AG09319 (cell line): ENCODE results near the gene CCDC92.

Experiments
- DNase-seq: peaks from one replicate; pipeline ENCODE4 v3.0.0-alpha.2; 2010; ENCODE audit warnings: low read depth; ENCODE audit errors: extremely low read depth
- TF ChIP-seq, protein P1 (sequence below): IDR thresholded peaks from 2 replicates; pipeline ENCODE4 v1.5.1; 2011; ENCODE audit warnings: low read depth, mild to moderate bottlenecking, inconsistent platforms, low read length, moderate library complexity

The CCDC92 gene

DNA sequence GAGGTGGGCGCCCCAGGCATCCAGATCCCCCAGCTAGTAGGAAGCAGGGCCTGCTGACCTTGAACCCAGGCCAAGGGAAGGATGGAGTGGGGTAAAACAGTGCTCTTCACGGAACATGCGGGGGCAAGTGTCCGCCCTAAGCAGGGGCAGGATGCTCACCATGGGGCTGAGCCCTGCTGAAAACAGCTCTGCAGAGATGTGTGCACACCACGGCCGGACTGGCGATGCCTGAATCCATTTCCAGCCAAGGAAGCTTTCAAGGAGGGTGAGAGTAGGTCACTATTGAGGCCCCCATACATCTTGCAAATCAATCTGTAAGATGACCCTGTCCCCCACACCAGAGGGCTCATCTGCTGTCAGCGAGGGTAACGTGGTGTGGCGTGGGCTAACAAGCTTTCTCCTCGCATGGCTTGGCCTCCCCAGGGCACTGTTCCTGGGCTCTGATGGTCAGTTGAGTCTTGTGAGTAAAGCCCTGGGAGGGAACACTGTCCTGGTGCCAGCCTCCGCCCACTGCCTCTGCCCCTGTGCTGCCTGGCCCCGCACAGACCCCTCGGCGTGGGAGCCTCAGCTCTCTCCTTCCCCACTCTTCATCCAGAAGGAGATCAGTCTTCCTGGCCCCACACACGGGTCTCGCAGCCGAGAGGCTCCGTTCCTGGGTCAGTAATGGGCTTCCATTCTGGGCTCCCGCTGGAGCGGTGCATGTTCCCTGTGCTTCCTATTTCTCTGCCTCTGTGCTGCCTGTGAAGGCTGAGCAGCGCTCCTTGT lies 69.1 kb downstream of the CCDC92 start:
- TF ChIP-seq, protein P1, sequence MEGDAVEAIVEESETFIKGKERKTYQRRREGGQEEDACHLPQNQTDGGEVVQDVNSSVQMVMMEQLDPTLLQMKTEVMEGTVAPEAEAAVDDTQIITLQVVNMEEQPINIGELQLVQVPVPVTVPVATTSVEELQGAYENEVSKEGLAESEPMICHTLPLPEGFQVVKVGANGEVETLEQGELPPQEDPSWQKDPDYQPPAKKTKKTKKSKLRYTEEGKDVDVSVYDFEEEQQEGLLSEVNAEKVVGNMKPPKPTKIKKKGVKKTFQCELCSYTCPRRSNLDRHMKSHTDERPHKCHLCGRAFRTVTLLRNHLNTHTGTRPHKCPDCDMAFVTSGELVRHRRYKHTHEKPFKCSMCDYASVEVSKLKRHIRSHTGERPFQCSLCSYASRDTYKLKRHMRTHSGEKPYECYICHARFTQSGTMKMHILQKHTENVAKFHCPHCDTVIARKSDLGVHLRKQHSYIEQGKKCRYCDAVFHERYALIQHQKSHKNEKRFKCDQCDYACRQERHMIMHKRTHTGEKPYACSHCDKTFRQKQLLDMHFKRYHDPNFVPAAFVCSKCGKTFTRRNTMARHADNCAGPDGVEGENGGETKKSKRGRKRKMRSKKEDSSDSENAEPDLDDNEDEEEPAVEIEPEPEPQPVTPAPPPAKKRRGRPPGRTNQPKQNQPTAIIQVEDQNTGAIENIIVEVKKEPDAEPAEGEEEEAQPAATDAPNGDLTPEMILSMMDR, result no peak
- DNase-seq, result no peak

DNA sequence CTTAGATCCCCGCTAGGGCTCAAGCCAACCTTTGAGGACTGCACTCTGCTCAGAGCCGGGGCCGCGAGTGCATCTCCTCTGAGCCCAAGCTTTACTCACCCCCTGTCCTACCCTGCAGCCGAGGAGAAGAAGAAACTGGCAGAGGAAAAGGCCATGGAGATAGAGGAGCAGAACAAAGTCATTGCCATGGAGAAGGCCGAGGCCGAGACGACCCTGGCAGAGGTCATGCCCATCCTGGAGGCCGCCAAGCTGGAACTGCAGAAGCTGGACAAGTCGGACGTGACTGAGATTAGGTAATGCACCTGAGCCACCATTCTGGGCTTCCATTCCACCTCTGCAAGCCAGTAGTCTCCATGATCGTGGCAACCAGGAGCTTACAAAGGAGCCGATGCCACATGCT lies 69.8 kb downstream of the CCDC92 start:
- DNase-seq, result no peak
- TF ChIP-seq, protein P1, result no peak

DNA sequence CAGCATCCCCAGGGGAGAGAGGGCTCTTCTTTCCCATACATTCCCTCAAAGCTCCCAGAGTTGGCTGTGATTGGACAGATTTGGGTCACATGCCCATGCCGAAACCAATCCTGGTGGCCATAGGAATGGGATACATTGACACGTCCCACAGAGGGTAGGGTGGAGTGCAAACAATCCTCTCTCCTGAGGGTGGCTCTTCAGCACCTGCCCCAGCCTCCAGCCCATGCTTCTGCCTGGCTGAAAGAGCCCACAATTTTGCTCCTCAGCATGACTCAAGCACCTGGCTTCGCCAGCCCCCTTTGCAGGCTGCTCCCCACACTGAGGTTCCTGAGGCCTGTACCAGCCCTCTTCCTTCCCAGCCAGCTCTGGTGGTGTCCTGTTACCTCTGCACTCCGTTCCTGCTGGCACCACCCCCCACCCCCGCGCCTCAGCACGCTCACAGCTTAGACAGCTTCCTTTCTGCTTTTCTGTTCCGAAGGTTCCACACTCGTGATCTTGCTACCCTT lies 71.7 kb downstream of the CCDC92 start:
- DNase-seq, result no peak
- TF ChIP-seq, protein P1, result no peak

DNA sequence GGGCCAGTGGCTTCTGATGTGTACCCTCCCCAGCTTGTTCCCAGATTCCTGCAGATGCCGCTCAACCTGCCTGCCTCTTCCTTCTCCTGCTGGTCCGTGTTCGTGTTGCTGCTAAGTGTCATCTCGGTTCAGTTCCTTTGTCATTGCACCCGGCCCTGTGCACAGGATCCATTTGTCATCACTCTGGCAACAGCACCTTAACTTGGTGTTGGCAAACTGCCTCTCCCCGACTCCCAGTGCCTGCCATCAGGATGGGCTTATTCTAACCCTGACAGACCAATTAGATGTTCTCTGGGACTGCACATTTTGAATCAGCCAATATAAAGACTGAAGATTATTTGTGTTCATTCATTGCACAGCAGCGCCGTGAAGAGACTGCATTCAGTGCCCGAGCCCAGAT lies 73.3 kb downstream of the CCDC92 start:
- TF ChIP-seq, protein P1, result no peak
- no peak for DNase-seq

DNA sequence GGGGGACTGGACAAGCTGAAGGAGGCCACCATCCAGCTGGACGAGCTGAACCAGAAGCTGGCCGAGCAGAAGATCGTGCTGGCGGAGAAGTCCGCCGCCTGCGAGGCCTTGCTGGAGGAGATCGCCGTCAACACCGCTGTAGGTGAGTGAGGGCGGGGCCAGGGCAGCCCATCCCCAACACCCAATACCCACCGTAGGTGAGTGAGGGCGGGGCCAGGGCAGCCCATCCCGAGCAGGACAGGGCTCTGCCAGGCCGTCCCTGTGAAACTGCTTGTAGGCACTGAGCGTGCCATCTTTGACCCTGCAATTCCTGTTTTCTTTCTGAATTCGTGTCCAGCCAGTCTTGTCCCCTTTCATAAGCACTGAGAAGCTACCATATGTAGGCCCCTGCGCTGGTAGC lies 74.0 kb downstream of the CCDC92 start:
- TF ChIP-seq, protein P1, result no peak
- no peak for DNase-seq

DNA sequence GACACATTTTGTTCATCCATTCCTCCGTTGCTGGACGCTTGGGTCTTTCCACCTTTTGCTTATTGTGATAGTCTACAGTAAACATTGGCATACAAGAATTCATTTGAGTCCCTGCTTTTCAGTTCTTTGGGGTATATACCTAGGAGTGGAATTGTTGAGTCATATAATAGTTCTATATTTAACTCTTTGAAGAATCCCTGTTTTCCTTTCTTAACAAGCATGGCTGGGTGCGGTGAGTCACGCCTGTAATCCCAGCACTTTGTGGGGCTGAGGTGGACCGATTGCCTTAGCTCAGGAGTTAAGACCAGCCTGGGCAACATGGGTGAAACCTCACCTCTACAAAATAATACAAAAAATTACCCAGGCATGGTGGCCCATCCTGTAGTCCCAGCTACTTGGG lies 75.4 kb downstream of the CCDC92 start:
- TF ChIP-seq, protein P1, result no peak
- DNase-seq, result peak; percentile 59

DNA sequence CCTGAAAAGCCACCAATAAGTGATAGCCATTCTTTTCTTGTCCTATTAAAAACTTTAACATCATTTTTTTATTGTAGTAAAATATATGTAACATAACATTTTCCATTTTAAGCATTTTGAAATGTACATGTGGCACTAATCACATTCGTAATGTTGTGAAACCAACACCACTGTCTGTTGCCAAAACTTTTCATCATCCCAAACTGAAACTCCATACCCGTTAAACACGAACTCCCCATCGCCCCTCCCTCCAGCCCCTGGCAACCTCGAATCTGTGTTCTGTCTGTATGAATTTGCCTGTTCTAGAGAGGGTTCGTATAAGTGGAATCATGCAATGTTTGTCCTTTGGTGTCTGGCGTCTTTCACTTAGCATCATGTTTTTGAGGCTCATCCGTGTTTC lies 75.9 kb downstream of the CCDC92 start:
- TF ChIP-seq, protein P1, result no peak
- DNase-seq, result peak; percentile 88
